IPS DF 6.9 (cell line): ENCODE results near the gene CALHM5.
"Not testable (repeated sequence)": the region's sequence is repeated elsewhere in the genome, so short reads cannot be mapped to it uniquely, and the experiment has no call there.

Source experiments
- DNase-seq: peaks from one replicate; pipeline ENCODE4 v3.0.0-alpha.2; 2013; ENCODE audit warnings: low read depth, low spot score
- H3K27ac ChIP-seq: one replicate; pipeline ENCODE4 v1.5.1; 2013; ENCODE audit warnings: low read length, control low read depth
- H3K27me3 ChIP-seq: 2 replicates; pipeline ENCODE4 v1.6.1; 2013; ENCODE audit warnings: mild to moderate bottlenecking, low read length; ENCODE audit not compliant: control insufficient read depth, insufficient read depth
- H3K36me3 ChIP-seq: 2 replicates; pipeline ENCODE4 v1.6.1; 2013; ENCODE audit warnings: low read length; ENCODE audit not compliant: control insufficient read depth, insufficient read depth
- H3K4me1 ChIP-seq: 2 replicates; pipeline ENCODE4 v1.6.1; 2013; ENCODE audit warnings: low read length; ENCODE audit not compliant: control insufficient read depth, insufficient read depth
- H3K4me3 ChIP-seq: 2 replicates; pipeline ENCODE4 v1.5.1; 2013; ENCODE audit warnings: mild to moderate bottlenecking, low read length
- H3K9me3 ChIP-seq: 2 replicates; pipeline ENCODE4 v1.6.1; 2013; ENCODE audit warnings: low read length, inconsistent platforms; ENCODE audit not compliant: control insufficient read depth, insufficient read depth
- WGBS: extraction: QIAGEN DNeasy Blood & Tissue Kit; methylation state at CpG from one replicate; pipeline ENCODE4 v1.1.7; 2013; ENCODE audit warnings: mixed read lengths, missing lambda C conversion rate; ENCODE audit not compliant: insufficient read length, insufficient coverage; 5-methylcytosine and 5-hydroxymethylcytosine counted together

CALHM5 gene

DNA sequence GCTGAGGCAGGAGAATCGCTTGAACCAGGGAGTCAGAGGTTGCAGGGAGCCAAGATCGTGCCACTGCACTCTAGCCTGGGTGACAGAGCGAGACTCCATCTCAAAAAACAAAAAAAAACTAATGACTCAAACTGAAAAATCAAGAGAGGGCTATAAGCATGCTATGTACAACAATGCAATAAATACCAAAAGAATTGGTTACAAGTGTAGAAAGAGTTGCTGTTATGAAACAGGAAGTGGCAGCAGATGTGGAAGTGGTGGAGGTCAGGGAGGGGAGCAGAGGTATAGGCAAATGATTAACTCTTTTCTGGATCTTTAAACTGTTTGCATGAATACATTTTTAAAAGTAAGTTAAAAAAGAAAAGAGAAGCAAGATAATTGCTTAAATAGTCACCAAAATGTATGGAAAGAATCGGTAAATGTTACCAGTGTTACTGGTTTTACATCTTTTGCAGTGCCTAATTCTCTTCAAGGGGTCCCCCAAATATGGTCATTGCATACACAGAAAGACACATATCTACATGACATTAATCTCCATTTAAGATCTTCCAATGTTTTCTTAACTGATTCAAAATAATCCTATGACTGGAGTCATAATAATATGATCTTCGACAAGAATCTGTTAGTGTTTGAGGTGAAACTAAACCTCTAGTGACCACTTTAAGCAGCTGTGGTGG, 35.3 kb upstream of the CALHM5 start:
- no peaks in the 10 kb centered on the region for H3K4me1 ChIP-seq
- no peak overlapping the region for H3K27ac ChIP-seq
- no peaks in the 10 kb centered on the region for H3K9me3 ChIP-seq
- H3K4me3 ChIP-seq: no peak overlapping the region
- DNase-seq: no peak
- no peaks in the 10 kb centered on the region for H3K27me3 ChIP-seq
- H3K36me3 ChIP-seq: no peaks in the 10 kb centered on the region
- WGBS: no CpG with 5 or more reads among the region's 5 CpGs

GRCh38 chr6:116482780-116483179, 28.7 kb upstream of the CALHM5 start:
- H3K4me3 ChIP-seq: no peak overlapping the region
- WGBS: no CpG with 5 or more reads among the region's 1 CpG
- H3K9me3 ChIP-seq: no peaks in the 10 kb centered on the region
- DNase-seq: no peak
- no peaks in the 10 kb centered on the region for H3K27me3 ChIP-seq
- no peak overlapping the region for H3K27ac ChIP-seq
- no peaks in the 10 kb centered on the region for H3K4me1 ChIP-seq
- no peaks in the 10 kb centered on the region for H3K36me3 ChIP-seq

DNA sequence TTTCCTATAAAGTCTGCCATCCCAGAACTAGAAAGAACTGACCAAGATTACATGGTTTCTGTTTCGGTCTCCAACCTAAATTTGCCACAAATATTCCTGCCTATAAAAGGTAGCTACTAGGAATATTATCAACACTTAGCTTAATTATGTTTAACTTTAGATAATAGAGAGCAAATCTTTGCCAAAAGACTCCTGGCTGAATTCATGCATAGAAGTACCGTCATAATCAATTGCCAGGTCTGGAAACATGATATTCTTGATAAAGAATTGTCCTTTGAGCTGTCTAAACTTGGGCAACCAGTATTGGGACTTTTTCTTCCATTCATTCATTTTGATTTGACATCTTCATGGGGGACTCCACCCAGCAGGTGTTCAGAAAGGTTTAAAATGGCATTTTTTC, 27.8 kb upstream of the CALHM5 start:
- Histone ChIP-seq H3K27me3 (no peaks in the 10 kb centered on the region), H3K4me3 (no peak overlapping the region), H3K9me3 (no peaks in the 10 kb centered on the region), H3K36me3 (no peaks in the 10 kb centered on the region), H3K27ac (no peak overlapping the region), H3K4me1 (no peaks in the 10 kb centered on the region)
- no CpG with 5 or more reads among the region's 2 CpGs for WGBS
- DNase-seq: no peak

- Histone ChIP-seq H3K4me1 (no peaks in the 10 kb centered on the region), H3K4me3 (no peak overlapping the region), H3K36me3 (no peaks in the 10 kb centered on the region), H3K27me3 (no peaks in the 10 kb centered on the region), H3K9me3 (no peaks in the 10 kb centered on the region), H3K27ac (no peak overlapping the region)
- no CpG with 5 or more reads among the region's 5 CpGs for WGBS
- no peak for DNase-seq
Measured at GRCh38 chr6:116485559-116486184, 25.8 kb upstream of the CALHM5 start.

- no peak overlapping the region for H3K27ac ChIP-seq
- no peaks in the 10 kb centered on the region for H3K27me3 ChIP-seq
- WGBS: no CpG with 5 or more reads among the region's 1 CpG
- no peak overlapping the region for H3K4me3 ChIP-seq
- H3K4me1 ChIP-seq: no peaks in the 10 kb centered on the region
- H3K36me3 ChIP-seq: no peaks in the 10 kb centered on the region
- no peaks in the 10 kb centered on the region for H3K9me3 ChIP-seq
- DNase-seq: no peak
Measured at GRCh38 chr6:116491610-116492330, 19.7 kb upstream of the CALHM5 start.

DNA sequence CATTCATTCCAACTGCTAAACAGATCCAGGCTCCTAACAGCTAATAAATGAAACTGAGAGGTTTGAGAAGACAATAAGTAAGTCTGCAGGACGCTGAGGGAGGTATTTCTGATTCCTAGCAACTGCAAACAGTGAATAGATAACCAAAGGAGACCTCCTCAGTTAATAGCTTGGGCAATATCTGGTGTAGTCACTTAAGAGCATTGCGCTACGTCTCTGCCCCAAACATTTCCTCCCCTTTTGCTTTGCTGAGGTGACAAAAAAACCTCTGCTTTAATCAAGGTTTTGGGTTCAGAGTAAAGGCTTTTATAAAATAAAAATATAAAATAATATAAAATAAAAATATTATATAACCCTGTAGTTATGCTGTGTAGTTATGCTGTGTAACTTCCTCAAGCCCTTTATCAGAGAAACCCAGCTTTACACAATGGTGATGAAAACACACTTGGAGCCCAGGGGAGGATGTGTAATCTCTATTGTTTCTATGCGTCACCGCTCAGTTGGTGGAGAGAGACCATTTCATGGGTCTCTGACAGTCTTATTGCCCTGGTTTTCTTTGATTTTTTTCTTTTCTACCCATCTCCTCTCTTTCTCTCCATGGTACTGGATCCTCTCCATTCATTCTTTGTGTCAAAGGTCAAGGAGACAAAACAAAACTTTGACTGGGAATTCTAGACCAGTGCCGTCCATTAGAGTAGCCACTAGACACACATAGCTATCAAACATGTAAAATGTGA, 18.9 kb upstream of the CALHM5 start:
- DNase-seq: no peak
- Histone ChIP-seq H3K27me3 (no peaks in the 10 kb centered on the region), H3K36me3 (no peaks in the 10 kb centered on the region), H3K27ac (no peak overlapping the region), H3K9me3 (no peaks in the 10 kb centered on the region), H3K4me1 (no peaks in the 10 kb centered on the region), H3K4me3 (no peak overlapping the region)
- WGBS: no CpG with 5 or more reads among the region's 6 CpGs

- no CpG with 5 or more reads among the region's 1 CpG for WGBS
- not testable (repeated sequence) for H3K4me1 ChIP-seq, DNase-seq, H3K27ac ChIP-seq, H3K9me3 ChIP-seq, H3K4me3 ChIP-seq, H3K36me3 ChIP-seq, H3K27me3 ChIP-seq
Measured at GRCh38 chr6:116495161-116495560, 16.3 kb upstream of the CALHM5 start.

- DNase-seq: no peak
- Histone ChIP-seq H3K36me3 (no peaks in the 10 kb centered on the region), H3K27me3 (no peaks in the 10 kb centered on the region), H3K27ac (no peak overlapping the region), H3K9me3 (no peaks in the 10 kb centered on the region), H3K4me3 (no peak overlapping the region), H3K4me1 (no peaks in the 10 kb centered on the region)
- no CpG with 5 or more reads among the region's 3 CpGs for WGBS
Measured at GRCh38 chr6:116497113-116497676, 14.2 kb upstream of the CALHM5 start.

GRCh38 chr6:116500969-116501433, 10.4 kb upstream of the CALHM5 start:
- H3K36me3 ChIP-seq: no peaks in the 10 kb centered on the region
- WGBS: no CpG with 5 or more reads among the region's 9 CpGs

GRCh38 chr6:116507324-116507723, 4.1 kb upstream of the CALHM5 start:
- Histone ChIP-seq H3K27me3 (no peaks in the 10 kb centered on the region), H3K4me1 (peaks cover 2% of the 10 kb centered on the region; the same call in 1 of the 2 replicates), H3K27ac (no peak overlapping the region), H3K36me3 (no peaks in the 10 kb centered on the region), H3K9me3 (no peaks in the 10 kb centered on the region), H3K4me3 (no peak overlapping the region)
- no peak for DNase-seq
- no CpG with 5 or more reads among the region's 3 CpGs for WGBS

More at GRCh38 chr6:116500969-116501433, 10.4 kb upstream of the CALHM5 start:
- no peak for DNase-seq
- Histone ChIP-seq H3K27me3 (no peaks in the 10 kb centered on the region), H3K4me3 (no peak overlapping the region), H3K9me3 (no peaks in the 10 kb centered on the region), H3K4me1 (no peaks in the 10 kb centered on the region), H3K27ac (no peak overlapping the region)
